KBM-7 (cell line): ENCODE measurements around the gene STS.
A peak's percentile ranks its signal among the peaks of the same experiment; 100 is the strongest.

Experiments
- DNase-seq: peaks from one replicate; pipeline ENCODE4 v3.0.0-alpha.2; 2015
- in situ Hi-C: fragments of 300-500 bp; cut with MboI; formaldehyde crosslinking; loops from 2 replicates; pipeline ENCODE4 v1.14.3; 2020; ENCODE audit warnings: low sequenced_read_pairs, low pct_unique_long_range_greater_than_20kb, mixed read lengths

The STS gene

DNA sequence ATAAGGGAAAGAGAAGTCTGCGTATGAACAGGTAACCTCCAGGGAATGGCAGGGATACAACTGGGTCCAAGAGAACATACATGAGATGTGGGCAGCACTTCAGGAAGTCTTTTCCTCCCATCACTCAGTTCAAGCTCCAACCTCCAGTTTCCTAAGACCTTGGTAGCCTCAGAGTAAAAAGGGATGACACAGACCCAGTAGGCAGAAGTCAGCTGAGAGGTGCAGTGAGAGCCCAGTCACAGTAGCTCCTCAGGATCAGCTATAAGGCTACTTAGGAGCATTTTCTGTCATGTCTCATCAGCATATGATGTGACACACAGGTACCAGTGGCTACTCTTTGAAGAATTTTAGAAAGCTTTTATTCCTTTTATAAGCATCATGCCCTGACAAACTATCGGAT lies 12.5 kb upstream of the STS start:
- no peak for DNase-seq
- in situ Hi-C loops = no loop called here

DNA sequence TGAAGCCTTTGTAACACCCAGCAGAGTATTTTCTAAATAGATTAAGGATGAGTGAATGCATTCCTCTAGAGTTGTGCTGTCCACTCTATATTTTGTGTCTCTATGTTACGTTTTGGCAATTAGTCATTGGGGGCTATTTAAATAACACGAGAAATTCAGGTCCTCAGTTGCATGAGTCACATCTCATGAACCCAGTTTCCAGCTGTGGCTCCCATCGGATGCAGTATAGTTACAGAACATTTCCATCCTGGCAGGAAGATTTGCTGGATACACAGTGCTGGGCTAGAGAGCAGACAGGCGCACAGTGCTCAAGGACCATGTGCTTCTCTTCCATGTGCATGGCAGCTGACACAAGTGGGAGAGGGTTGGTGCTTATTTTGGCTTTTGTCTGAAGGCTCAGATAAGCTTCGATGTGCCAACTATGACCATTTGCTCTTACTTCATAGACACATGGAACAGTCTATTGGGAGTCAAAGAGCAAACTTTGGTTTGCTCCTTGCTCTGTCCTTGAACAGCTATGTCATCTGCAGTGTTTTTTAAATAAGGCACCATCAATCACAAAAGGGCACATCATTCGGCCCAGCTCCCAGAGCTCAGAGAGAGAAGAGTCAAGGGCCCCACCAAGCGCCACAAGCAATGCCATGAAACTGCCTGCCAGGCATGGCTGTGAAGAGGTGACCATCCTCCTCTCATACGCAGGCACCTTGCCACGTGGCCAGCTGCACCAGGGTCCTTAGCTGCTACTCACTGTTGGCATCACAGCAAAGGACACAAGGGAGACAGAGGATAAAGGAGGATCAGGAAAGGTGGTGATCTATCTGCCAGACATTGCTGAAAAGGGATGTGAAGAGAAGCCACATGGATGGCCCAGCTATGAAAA lies 8.1 kb upstream of the STS start:
- no peak for DNase-seq
- in situ Hi-C loops = no loop called here

DNA sequence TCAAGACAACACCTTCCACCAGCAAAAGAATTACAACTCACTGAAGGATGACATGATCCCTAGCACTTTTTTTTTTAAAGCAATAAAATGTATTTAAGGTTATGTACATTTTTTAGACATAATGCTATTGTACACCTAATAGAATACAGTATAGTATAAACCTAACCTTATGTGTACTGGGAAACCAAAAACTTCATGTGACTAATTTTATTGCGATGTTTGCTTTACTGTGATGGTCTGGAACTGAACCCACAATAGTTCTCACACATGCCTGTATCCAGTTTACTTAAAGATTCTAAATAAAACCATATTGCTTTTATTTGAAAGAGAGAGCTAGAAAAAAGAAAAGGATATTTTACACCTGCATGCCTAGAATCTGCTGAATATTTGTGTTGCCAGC lies 4.4 kb upstream of the STS start:
- no peak for DNase-seq
- in situ Hi-C loops = no loop called here

DNA sequence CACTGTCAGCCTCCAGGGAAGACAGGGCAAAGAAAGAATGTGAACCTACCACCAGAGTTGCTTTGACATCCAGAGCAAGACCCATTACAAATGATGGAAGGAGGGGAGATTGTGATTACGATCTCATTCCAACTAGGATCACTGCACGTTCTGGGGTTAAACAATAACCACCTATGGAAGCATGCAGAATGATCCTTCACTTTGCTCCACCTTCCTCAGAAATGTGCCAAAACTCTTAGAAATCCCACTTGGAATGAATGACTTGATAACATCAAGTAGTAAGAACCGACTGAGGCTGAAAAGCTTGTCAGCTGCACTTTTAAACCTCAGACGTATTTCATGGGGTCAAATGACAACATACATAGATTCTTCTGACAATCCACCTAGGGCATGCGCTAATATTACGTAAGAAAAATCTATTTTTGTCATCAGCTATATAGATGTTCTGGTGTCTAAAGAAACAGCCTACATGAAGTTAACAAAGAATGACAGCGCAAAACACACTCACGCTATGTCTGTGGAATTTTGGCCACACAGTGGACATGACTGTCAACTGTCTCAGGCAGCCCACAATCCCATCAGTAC lies 3.5 kb upstream of the STS start:
- in situ Hi-C loops = no loop called here
- DNase-seq = no peak

DNA sequence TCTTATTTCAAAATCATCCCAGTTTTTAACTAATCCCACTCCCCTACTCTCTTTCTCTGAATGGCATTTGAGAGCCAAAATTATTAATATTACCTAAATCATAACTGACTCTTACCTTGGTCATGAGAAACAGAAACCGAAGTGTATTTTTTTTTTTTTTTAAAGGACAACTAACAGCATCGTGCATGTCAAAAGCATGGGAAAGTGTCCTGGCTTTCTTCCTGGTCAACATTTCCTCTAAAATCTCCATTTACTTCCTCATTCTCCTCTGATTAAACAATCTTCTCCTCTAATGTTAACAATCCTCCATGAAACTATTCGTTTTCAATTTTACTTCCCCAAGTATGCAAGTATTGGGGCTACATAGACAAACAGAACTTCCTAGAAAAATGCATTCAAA lies 2.1 kb upstream of the STS start:
- DNase-seq = peak; percentile 17
- in situ Hi-C loops = no loop called here

DNA sequence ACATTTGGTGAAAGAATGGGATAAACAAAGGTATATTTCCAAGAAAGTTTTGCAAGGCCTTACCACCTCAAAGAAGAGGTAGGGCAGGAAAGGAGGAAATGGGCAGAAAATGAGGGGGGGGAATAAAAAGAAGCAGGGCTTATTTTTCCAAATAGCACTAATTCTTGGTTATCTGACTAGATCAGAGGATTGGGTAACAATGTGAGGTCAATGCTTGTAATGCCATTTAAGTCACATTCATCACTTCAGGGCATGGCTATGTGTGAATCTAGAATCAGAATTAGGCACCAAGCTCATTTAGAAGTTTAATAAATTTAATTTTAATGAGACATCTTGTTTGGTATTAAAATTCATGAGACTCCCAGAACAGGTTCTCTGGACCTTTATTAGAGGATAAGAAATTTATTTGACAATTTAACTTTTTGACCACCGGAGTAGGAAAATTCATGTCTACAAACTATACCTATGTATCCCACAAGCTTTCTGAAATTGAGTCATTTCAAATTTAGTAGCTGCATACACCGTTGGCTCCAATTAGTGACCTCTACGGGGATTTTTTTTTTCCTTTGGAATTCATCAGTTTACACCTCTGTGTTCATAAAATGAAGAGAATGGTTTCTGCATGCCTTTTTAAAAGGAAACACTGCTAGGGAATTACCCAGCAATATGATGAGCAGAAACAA lies 1.4 kb upstream of the STS start:
- in situ Hi-C loops = no loop called here
- DNase-seq = peak; percentile 14

DNA sequence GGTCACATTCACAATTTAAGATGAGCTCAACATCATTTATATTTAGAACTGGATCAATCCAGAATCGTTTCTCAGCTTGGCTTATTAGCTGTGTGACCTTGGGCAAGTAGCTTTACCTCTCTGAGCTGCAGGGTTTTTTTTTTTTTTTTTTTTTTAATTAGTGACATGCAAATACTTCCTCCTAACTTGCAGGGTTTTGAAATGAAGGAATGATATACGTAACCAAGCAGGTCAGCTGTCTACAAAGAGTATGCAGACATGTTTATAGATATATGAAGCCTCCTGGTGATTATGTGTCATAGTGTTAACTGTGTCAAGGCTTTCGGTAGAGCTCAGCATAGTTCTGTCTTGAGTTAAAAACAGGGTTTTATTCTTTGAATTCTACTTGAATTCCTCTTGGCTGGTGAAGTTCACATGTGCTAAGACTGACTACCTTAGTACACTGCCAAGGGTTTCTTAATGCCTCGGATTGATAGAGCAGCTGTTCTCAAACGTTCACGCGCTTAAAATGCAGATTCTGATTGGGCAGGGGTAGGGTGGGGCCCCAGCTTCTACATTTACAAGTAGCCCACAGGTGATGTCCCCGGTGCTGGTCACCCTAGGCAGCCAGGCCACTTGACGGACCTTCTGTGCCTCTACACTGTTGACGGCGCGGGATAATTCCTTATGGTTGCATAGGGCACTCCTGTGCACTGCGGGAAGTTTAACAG lies 654 bp upstream of the STS start:
- in situ Hi-C loops = no loop called here
- DNase-seq = no peak

DNA sequence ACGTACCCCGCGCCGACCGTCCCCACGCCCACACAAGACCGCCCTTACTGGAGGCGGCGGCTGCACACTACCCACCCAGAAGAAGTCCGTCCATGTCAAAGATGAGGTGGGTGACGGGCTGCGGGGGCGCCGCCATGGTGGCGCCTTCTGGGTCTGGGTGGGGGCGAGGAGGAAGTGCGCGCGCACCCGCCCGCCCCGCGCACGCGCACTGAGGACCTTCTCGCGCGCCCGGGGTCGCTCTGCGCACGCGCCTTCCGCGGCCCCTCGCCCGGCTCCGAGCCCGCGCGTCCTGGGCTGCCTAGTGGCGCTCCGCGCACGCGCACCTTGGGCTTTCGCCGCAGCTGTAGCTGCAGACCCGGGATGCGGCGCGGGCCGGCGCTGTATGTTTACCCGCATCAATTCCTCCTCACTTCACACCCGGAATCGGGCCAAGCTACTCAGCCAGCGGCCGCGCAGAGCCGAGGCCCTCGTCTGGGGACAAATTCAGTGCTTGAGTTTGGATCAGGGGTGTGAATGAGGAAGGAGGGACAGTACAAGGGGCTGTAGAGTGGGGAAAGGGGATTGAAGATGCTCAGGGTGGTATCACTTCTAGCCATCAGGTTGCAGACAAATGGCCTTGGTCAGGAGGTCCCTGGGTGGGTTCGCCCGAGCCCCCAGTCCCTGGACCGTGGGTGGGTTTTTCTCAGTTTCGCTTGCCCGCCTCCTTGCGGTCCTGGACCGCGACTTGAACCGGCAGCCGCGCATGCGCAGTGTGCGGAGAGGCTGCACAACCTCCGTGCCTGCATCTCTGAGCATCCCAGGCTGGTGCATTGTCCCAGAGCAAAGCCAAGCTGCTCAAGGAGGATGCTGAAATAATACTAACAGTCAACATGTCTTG lies 704 bp downstream of the STS start, which contains the start of gene PUDP:
PUDP (minus strand) TSS at position 176 of the 877 bp plus-strand sequence; CDS start at position 136, 40 bp downstream.
- in situ Hi-C loops = no loop called here
- peak; percentile 93 for DNase-seq

DNA sequence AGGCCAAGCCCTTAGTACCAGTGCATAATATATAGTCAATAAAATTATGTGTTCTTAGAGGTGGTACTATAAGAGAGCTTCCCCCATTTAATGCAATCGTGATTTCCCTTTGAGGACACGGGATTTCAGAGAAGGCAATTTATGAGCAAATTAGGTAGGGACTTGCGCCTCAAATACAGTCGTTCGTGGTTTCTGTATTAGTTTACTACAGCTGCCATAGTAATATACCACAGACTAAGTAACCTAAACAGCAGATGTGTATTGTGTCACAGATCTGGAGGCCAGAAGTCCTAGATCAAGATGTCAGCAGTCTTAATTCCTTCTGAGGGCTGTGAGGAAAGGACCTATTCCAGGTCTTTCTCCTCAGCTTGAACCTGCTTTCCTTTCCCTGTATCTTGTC lies 1.9 kb downstream of the STS start:
- DNase-seq = no peak
- in situ Hi-C loops = no loop called here

DNA sequence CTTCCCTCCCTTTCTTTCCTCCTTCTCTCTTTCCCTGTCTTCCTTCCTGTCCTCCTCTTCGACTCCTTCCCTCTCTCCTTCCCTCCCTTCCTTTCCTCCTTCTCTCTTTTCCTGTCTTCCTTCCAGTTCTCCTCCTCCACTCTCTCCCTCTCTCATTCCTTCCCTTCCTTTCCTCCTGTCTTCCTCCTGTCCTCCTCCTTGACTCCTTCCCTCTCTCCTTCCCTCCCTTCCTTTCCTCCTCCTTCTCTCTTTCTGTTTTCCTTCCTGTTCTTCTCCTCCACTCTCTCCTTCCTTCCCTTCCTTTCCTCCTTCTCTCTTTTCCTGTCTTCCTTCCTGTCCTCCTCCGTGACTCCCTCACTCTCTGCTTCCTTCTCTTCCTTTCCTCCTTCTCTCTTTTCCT lies 5.7 kb downstream of the STS start:
- DNase-seq = no peak
- in situ Hi-C loops = no loop called here

DNA sequence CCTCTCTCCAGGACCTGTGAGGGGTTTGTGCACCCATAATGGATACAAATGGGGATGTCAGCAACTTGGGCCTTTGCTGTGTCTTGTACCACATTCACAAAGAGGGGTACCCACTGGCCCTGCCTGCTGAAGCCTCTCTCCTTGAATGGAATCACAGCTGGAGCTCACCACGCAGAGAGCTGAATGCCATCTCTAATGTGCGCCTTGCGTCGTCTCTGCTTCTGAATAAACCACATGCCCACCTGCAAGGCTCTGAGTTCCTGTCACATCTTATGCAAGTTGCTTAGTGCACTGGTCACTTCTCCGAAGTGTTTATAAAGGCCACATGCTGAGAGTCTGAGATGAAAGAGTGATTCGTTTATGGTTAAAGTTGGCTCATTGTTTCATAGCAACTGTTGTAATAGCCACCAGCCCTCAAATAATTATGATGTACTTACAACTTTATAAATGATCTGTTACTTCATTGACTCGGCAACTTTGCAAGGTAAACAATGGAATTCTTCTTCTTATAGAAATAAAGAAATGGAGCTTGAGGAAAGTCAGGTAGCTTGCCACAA lies 6.6 kb downstream of the STS start:
- no peak for DNase-seq
- in situ Hi-C loops = no loop called here

DNA sequence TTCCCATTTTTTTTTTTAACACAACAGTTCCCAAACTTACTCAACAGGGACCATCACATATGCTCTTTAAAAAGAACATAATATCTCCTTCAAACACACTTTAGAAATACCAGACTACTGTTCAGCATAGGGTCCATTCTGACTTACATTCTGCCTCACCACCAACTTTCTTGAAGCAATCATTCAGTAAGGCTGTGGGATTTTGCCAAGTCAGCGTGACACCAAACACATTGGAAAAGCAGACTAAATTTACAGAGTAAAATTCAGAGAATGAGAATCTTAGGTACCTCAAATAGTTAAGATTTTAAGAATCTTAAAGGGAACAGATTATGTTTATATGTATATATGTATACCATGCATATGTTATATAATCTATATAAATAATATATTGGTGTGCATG lies 7.7 kb downstream of the STS start:
- DNase-seq = no peak
- in situ Hi-C loops = no loop called here

DNA sequence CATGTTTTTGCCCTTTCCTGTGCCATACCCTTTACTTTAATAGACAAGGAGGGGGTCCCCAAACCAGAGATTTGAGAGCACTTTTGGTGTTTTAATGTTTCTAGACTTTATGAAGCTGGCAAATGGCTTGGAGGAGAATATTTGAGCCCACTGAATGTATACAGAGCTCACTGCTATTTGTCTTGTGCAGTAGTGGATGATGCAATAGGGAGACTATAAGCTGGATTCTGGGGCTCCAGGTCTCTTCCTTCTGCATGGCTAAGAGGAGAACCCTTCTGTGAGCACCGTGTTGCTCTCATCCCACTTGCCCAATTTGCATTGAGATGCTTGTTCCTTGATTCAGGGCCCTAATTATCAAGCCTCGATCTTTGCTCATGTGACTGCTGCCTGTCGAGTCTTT lies 9.4 kb downstream of the STS start:
- in situ Hi-C loops = no loop called here
- no peak for DNase-seq

DNA sequence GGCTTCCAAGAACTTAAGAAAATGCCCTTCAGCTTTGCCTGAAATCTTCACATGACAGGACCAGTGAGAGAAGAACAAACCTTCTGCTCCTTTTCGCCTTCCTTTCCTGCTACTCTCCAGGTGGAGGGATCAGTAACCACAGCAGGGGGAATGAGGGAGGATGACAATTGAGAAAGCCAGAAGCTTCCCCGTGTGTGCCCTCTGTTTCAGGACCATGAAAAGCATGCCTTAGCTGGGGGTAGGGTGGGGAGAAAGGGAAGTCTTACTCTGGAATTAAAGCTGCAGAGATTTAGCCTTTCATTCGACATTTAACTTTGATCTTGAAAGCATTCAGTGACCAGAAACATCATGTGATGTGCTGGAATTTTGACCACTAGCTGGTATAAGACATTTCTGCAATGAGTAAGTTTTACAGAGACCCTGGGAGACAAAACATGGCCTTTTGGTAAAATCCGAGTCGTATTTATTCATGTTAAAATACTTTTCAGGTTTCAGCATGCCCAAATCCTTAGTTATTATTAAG lies 11.0 kb downstream of the STS start:
- DNase-seq = no peak
- in situ Hi-C loops = no loop called here

DNA sequence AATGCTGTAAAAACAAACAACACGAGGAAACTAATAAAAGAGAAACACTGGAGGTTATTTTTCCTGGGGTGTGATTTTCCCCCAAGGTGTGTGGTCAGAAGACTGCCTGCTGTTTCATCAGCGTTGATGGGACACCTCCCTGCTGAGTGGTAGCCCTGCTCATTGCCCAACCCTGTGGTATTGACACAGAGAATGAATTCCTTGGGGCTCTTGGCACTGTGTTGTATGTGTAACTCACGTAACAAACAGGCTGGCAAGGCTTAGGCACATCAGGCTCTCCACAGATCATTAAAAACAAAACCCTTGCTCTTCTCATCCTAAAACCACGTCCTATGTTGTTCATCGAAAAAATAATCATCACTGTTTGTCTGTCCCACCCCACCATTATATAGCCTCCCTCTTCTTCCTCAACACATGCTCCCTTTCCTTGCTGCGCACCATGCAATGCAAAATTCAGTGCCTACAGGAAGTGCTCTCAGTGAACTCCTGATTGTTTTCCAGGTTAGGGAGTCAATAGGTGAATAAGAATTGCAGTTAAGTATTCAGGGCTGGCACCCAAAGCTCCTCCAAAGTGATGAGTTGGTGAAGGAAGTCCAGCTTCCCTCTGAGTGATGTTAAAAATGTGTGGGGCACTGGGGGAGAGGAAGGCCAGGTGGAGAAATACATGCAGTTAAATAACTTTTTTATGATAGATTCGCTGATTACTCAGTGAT lies 11.8 kb downstream of the STS start:
- in situ Hi-C loops = no loop called here

DNA sequence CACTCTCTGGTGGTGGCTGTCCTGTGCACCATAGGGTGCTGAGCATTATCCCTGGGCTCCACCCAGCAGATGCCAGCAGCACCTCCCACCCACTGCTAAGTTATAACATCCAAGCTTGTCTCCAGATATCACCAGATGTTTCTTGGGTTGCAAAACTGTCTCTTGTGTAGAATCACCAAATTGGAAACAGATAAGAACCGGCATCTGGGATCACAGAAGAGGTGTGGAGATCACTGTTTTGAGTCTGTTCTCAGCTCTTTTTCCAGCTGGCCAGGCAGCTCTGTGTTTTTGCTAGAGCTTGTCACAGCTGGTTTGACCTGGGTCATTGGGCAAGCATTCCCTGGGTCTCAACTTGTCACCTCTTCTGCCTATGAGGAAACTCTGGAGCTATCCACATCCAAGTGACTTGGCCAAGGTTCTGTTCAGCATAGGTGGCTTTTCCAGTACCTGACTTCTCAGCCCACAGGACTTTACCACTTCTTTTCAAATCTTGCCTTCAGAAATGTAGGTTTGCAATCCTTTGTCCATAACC lies 15.7 kb downstream of the STS start:
- in situ Hi-C loops = no loop called here

More for the DNA sequence above, 11.8 kb downstream of the STS start:
- no peak for DNase-seq

DNA sequence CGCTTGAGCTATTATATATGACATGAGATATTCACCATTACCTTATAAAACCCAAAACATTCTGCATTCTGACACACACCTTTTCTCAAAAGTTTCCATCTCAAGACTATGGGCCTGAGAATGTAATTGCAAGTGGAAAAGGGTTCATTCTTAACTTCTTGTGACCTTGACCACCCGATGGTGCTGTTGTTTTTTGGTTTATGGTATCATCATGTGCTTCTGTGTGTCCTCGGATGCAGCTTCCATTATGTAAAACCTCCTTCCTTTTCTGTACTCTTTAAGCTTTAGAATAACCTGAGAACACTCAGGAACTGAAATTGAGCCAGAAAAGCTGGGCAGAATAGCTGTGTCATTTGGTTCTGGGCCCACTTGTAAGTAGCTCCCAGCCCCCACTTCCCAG lies 16.7 kb downstream of the STS start:
- DNase-seq = no peak
- in situ Hi-C loops = no loop called here

More for the DNA sequence above, 15.7 kb downstream of the STS start:
- DNase-seq = no peak
